22Rv1 (cell line): ENCODE measurements around the gene MCM5.

Source experiments
- CTCF ChIP-seq: fragments of 450-650 bp; IDR thresholded peaks from 2 replicates; pipeline ENCODE4 v1.5.1; 2017; ENCODE audit warnings: mild to moderate bottlenecking
- ZFX ChIP-seq: fragments of 450-650 bp; IDR thresholded peaks from 2 replicates; pipeline ENCODE4 v1.6.1; 2017; ENCODE audit warnings: antibody characterized with exemption, borderline replicate concordance

GRCh38 chr22:35407362-35407761 lies 7.4 kb downstream of the MCM5 start:
- TF ChIP-seq CTCF: no peak
- TF ChIP-seq ZFX: no peak
